Duodenal mucosa (tissue), 2 donors: Measurements from ENCODE around the gene CPEB3.
"Not testable (repeated sequence)": the region's sequence is repeated elsewhere in the genome, so short reads cannot be mapped to it uniquely, and the experiment has no call there.

ENCODE experiments used
- H3K27ac ChIP-seq: one replicate; pipeline ENCODE4 v1.7.0; 2013; ENCODE audit warnings: low read depth, low read length
- H3K27me3 ChIP-seq, 2 donors: one replicate each; pipeline ENCODE4 v1.7.0; 2013; ENCODE audit warnings: low read length in 2 of 2, control low read depth in 1 of 2; ENCODE audit not compliant: insufficient read depth in 2 of 2, control insufficient read depth in 1 of 2
- H3K36me3 ChIP-seq, 2 donors: one replicate each; pipeline ENCODE4 v1.7.0; 2013; ENCODE audit warnings: low read length in 2 of 2, control low read depth in 1 of 2; ENCODE audit not compliant: insufficient read depth in 2 of 2, control insufficient read depth in 1 of 2
- H3K4me1 ChIP-seq, 2 donors: one replicate each; pipeline ENCODE4 v1.7.0; 2013; ENCODE audit warnings: low read length in 2 of 2, control low read depth in 1 of 2; ENCODE audit not compliant: insufficient read depth in 2 of 2, control insufficient read depth in 1 of 2
- H3K4me3 ChIP-seq, 2 donors: one replicate each; pipeline ENCODE4 v1.7.0; 2013; ENCODE audit warnings: low read length in 2 of 2, low read depth in 1 of 2
- H3K9ac ChIP-seq, 2 donors: one replicate each; pipeline ENCODE4 v1.7.0; 2013; ENCODE audit warnings: low read length in 2 of 2, low read depth in 1 of 2
- H3K9me3 ChIP-seq, 2 donors: one replicate each; pipeline ENCODE4 v1.7.0; 2013; ENCODE audit warnings: low read length in 2 of 2, control low read depth in 1 of 2; ENCODE audit not compliant: control insufficient read depth in 1 of 2

Gene CPEB3

GRCh38 chr10:92066386-92066785 lies 224.5 kb downstream of the CPEB3 start:
- Histone ChIP-seq H3K9me3 (no peaks in the 10 kb centered on the region), H3K9ac (no peak overlapping the region), H3K27me3 (no peaks in the 10 kb centered on the region), H3K4me1 (peaks cover 0 to 3% of the 10 kb centered on the region in 2 donors), H3K4me3 (no peak overlapping the region), H3K27ac (no peak overlapping the region), H3K36me3 (peaks cover 0 to 3% of the 10 kb centered on the region in 2 donors)

GRCh38 chr10:92064506-92064905 lies 226.4 kb downstream of the CPEB3 start:
- Histone ChIP-seq H3K27ac (no peak overlapping the region), H3K36me3 (peaks cover 0 to 3% of the 10 kb centered on the region in 2 donors), H3K27me3 (no peaks in the 10 kb centered on the region), H3K4me1 (peaks cover 0 to 3% of the 10 kb centered on the region in 2 donors), H3K4me3 (no peak overlapping the region), H3K9ac (no peak overlapping the region), H3K9me3 (no peaks in the 10 kb centered on the region)

- Histone ChIP-seq H3K4me1 (peaks cover 0 to 3% of the 10 kb centered on the region in 2 donors), H3K9ac (no peak overlapping the region), H3K27me3 (no peaks in the 10 kb centered on the region), H3K27ac (no peak overlapping the region), H3K4me3 (no peak overlapping the region), H3K9me3 (no peaks in the 10 kb centered on the region), H3K36me3 (no peaks in the 10 kb centered on the region)
Measured at GRCh38 chr10:92062273-92062672, 228.6 kb downstream of the CPEB3 start.

GRCh38 chr10:92054807-92055206 lies 236.1 kb downstream of the CPEB3 start:
- Histone ChIP-seq H3K27me3 (no peaks in the 10 kb centered on the region), H3K36me3 (peaks cover 3 to 6% of the 10 kb centered on the region in 2 donors), H3K27ac (no peak overlapping the region), H3K9ac (no peak overlapping the region), H3K4me1 (no peaks in the 10 kb centered on the region), H3K9me3 (no peaks in the 10 kb centered on the region), H3K4me3 (no peak overlapping the region)

GRCh38 chr10:92052741-92053140 lies 238.1 kb downstream of the CPEB3 start:
- Histone ChIP-seq H3K4me1 (peaks cover 0 to 4% of the 10 kb centered on the region in 2 donors), H3K9ac (no peak overlapping the region), H3K27ac (no peak overlapping the region), H3K27me3 (no peaks in the 10 kb centered on the region), H3K9me3 (no peaks in the 10 kb centered on the region), H3K4me3 (no peak overlapping the region), H3K36me3 (peaks cover 3 to 12% of the 10 kb centered on the region in 2 donors)

- Histone ChIP-seq H3K4me3 (no peak overlapping the region), H3K27ac (no peak overlapping the region)
Measured at GRCh38 chr10:92052088-92052487, 238.8 kb downstream of the CPEB3 start.

GRCh38 chr10:92047215-92047614 lies 243.7 kb downstream of the CPEB3 start:
- peaks cover 0 to 4% of the 10 kb centered on the region in 2 donors for H3K4me1 ChIP-seq
- H3K27me3 ChIP-seq = no peaks in the 10 kb centered on the region

More at GRCh38 chr10:92052088-92052487, 238.8 kb downstream of the CPEB3 start:
- Histone ChIP-seq H3K4me1 (peaks cover 0 to 4% of the 10 kb centered on the region in 2 donors), H3K9ac (no peak overlapping the region), H3K9me3 (no peaks in the 10 kb centered on the region), H3K27me3 (no peaks in the 10 kb centered on the region), H3K36me3 (peaks cover 3 to 13% of the 10 kb centered on the region in 2 donors)

GRCh38 chr10:92045641-92046106 lies 245.2 kb downstream of the CPEB3 start:
- Histone ChIP-seq H3K9me3 (no peaks in the 10 kb centered on the region), H3K36me3 (peaks cover 0 to 7% of the 10 kb centered on the region in 2 donors), H3K9ac (no peak overlapping the region), H3K27me3 (no peaks in the 10 kb centered on the region), H3K27ac (no peak overlapping the region), H3K4me1 (peaks cover 0 to 4% of the 10 kb centered on the region in 2 donors), H3K4me3 (no peak overlapping the region)

More at GRCh38 chr10:92047215-92047614, 243.7 kb downstream of the CPEB3 start:
- Histone ChIP-seq H3K4me3 (no peak overlapping the region), H3K27ac (no peak overlapping the region), H3K9ac (no peak overlapping the region), H3K36me3 (peaks cover 0 to 9% of the 10 kb centered on the region in 2 donors), H3K9me3 (no peaks in the 10 kb centered on the region)

GRCh38 chr10:92042541-92042940 lies 248.3 kb downstream of the CPEB3 start:
- Histone ChIP-seq H3K4me1 (no peaks in the 10 kb centered on the region), H3K9ac (no peak overlapping the region), H3K9me3 (no peaks in the 10 kb centered on the region), H3K4me3 (no peak overlapping the region), H3K27ac (no peak overlapping the region), H3K27me3 (no peaks in the 10 kb centered on the region), H3K36me3 (no peaks in the 10 kb centered on the region)

GRCh38 chr10:92038949-92039348 lies 251.9 kb downstream of the CPEB3 start:
- H3K27me3 ChIP-seq = no peaks in the 10 kb centered on the region
- H3K4me3 ChIP-seq = no peak overlapping the region
- no peaks in the 10 kb centered on the region for H3K4me1 ChIP-seq
- no peak overlapping the region for H3K9ac ChIP-seq
- H3K36me3 ChIP-seq = peaks cover 0 to 3% of the 10 kb centered on the region in 2 donors
- no peak overlapping the region for H3K27ac ChIP-seq
- no peaks in the 10 kb centered on the region for H3K9me3 ChIP-seq

GRCh38 chr10:92033070-92033469 lies 257.8 kb downstream of the CPEB3 start:
- H3K9me3 ChIP-seq, H3K4me1 ChIP-seq, H3K9ac ChIP-seq, H3K27ac ChIP-seq, H3K4me3 ChIP-seq, H3K27me3 ChIP-seq: not testable (repeated sequence)
- H3K36me3 ChIP-seq = peaks cover 6 to 27% of the 10 kb centered on the region in 2 donors
